GM12872 (cell line): ENCODE measurements around the gene MYO1D.

Source experiments
- TF ChIP-seq, protein P1 (sequence below): IDR thresholded peaks from 3 replicates; pipeline ENCODE4 v1.5.1; 2011; ENCODE audit warnings: low read depth, mild to moderate bottlenecking, low read length, moderate library complexity; ENCODE audit not compliant: insufficient read depth

Gene MYO1D

DNA sequence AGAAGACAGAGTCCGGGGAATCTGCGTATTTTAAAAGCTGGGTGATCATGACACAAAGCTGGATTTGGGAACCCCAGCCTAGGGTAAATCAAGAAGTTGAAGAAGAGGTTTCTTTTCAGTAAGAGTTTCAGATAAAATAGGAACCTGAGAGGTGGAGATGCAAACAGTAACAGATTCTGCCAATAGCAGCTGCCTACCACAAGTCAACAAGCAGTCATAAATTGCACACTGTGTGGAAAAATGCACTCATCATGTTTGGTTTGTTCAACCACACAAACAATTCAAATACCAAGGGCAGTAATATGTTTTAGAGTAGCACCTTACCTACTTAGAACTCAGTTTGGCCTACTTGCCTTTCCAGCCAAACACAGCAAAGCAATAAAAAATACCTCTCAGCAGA is 14.0 kb downstream of the MYO1D start:
- TF ChIP-seq, protein P1, sequence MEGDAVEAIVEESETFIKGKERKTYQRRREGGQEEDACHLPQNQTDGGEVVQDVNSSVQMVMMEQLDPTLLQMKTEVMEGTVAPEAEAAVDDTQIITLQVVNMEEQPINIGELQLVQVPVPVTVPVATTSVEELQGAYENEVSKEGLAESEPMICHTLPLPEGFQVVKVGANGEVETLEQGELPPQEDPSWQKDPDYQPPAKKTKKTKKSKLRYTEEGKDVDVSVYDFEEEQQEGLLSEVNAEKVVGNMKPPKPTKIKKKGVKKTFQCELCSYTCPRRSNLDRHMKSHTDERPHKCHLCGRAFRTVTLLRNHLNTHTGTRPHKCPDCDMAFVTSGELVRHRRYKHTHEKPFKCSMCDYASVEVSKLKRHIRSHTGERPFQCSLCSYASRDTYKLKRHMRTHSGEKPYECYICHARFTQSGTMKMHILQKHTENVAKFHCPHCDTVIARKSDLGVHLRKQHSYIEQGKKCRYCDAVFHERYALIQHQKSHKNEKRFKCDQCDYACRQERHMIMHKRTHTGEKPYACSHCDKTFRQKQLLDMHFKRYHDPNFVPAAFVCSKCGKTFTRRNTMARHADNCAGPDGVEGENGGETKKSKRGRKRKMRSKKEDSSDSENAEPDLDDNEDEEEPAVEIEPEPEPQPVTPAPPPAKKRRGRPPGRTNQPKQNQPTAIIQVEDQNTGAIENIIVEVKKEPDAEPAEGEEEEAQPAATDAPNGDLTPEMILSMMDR = no peak

DNA sequence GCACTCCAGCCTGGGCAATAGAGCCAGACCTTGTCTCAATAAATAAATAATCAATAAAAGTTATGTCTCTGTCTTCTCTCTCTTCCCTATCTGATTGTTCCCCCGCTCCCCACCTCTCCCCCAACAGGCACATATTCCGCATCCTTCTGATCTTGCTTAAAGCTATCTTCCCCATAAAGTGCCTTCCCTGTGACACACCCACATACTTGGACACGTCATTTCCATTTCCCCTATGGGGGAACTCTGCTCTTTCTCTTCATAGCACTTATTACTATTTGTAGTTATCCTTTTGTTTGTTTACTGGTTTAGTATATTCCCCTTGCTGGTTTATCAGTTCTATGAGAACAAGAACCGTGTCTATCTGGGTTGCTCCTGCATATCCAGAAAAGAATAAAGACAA is 14.9 kb downstream of the MYO1D start:
- TF ChIP-seq, protein P1 = no peak

DNA sequence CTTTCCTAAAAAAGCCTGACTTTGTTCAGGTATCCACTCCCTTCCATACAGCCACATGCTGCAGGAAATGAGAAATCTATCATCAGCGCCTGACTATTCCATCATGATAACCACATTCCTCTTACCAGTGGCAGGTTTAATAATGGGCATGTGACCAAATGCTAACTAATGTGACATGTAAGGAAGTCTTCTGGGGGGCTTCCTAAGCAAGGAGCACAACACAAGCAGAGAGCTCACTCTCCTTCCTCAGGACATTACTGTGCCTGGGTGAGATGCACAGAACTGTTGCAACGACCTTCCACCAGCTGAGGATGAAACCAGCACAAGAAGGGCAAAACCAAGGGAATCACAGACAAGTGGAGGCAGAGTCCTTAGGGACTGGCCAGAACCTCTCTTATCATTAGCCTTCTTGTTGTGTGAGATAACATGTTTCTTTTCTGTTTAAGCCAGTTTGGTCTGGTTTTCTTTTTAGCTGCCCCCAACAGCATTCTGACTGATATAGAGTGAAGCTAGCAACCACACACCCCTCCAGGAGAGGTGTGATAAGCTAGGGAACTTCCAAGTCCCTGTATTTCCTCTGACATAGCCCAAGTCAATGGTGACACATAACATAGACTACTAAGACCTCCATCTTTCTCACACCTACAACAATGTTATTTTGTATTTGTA is 16.9 kb downstream of the MYO1D start:
- TF ChIP-seq, protein P1 = no peak

DNA sequence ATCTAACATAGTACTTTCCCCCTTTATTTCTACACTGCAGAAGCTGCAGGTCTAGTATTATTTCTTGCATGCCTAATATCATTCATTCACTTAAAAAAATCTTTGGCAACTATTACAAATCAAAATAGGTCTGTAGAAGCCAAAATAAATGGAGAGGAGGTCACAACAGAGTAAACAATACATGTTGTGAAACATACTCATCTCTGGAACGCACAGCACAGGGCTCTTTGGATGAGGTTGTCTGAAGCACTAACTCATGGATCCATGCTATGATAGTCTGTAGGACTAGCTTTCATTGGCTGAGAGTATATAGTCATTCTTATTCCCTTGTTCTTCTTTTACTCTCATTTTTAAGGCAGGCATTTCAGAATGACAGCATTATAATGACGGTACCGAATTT is 21.3 kb downstream of the MYO1D start:
- TF ChIP-seq, protein P1 = no peak

DNA sequence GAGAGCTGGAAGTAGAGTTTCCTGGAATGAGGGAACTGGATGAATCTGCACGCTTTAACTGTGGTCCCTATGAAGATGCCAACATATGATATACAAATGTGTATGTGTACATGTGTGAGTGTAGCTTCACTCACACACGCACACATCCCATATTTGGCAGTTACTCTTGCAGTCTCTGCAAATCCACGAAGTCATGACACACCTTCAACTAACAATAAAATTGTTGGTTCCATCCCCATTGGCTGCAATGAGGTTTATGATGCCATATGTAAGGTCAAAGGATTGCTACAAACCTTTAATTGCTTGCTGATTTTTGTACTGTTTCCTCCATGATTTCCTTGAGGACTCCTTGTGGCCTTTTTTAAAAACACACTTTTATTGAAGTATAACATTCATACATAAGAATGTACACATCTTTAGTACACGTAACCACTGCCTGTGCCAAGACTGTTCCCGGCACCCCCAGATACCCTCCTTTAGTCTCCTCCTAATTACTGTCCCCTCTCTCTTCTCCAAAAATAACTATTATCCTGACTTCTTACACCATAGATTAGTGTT is 22.0 kb downstream of the MYO1D start:
- TF ChIP-seq, protein P1 = 0 out of 3 replicates have a peak, but pooled peaks have one; percentile 3

DNA sequence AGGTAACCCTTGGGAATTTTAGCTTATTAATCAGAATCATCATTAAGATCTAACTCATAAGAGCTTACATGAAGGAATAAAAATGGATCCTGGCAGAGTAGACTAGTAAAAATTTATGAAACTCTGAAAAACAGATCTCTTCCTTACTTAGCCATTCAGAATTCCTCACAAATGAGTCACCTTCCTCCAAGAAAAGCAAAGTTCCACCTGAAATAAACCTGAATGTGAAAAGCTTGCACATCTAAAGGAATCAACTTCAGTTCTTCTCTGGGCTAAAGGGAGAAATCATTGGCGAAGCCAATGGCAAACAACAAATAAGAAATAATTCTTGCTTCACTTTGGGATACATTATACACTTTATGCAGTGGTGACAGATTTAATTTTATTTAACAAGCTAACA is 22.7 kb downstream of the MYO1D start:
- TF ChIP-seq, protein P1 = no peak

DNA sequence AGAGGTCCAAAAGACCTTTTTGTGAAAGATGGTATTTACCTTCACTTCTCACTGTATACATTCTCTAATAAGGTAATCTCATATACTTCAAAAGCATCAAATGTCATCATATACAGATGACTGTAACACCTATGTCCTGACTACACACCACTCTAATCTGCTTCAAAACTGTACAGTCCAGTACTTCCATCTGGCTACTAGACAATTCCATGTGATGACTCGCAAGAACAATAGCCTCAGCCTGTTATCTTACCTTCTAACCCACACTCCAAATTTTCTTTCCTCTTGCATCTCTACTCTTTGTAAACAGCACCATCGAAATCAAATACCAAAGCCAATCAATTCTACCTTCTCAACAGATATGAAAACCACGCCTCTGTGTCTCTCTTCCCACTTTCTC is 24.1 kb downstream of the MYO1D start:
- TF ChIP-seq, protein P1 = no peak
